GM19239 (cell line): ENCODE measurements around the gene FBXL12.
"Not testable (repeated sequence)": the region's sequence is repeated elsewhere in the genome, so short reads cannot be mapped to it uniquely, and the experiment has no call there.

Experiments used
- DNase-seq: peaks from one replicate; pipeline ENCODE4 v3.0.0; 2011; ENCODE audit warnings: low spot score; ENCODE audit not compliant: insufficient read length
- FAIRE-seq: peaks from 2 replicates; lab custom pipeline; 2011; peaks lifted over from hg19 to GRCh38; lab: Jason Lieb, UNC

FBXL12 gene

GRCh38 chr19:9797871-9798270 lies 21.0 kb downstream of the FBXL12 start:
- FAIRE-seq: no peak
- DNase-seq: no peak

GRCh38 chr19:9796113-9796773 lies 22.6 kb downstream of the FBXL12 start:
- FAIRE-seq (peak; percentile 99), DNase-seq (peak; percentile 60)

- DNase-seq: no peak
- FAIRE-seq: no peak
Observed at GRCh38 chr19:9793071-9793591, 25.7 kb downstream of the FBXL12 start.

GRCh38 chr19:9792206-9793070 lies 26.4 kb downstream of the FBXL12 start:
- no peak for FAIRE-seq

GRCh38 chr19:9791552-9792205 lies 27.2 kb downstream of the FBXL12 start:
- FAIRE-seq (peak; percentile 86), DNase-seq (peak; percentile 50)

More at GRCh38 chr19:9792206-9793070, 26.4 kb downstream of the FBXL12 start:
- DNase-seq: no peak

- not testable (repeated sequence) for FAIRE-seq, DNase-seq
Observed at GRCh38 chr19:9791073-9791367, 27.9 kb downstream of the FBXL12 start.

- FAIRE-seq: not testable (repeated sequence)
Observed at GRCh38 chr19:9789579-9789978, 29.3 kb downstream of the FBXL12 start.

GRCh38 chr19:9789066-9789465 lies 29.8 kb downstream of the FBXL12 start:
- DNase-seq (no peak), FAIRE-seq (no peak)

More at GRCh38 chr19:9789579-9789978, 29.3 kb downstream of the FBXL12 start:
- not testable (repeated sequence) for DNase-seq

GRCh38 chr19:9788604-9789003 lies 30.3 kb downstream of the FBXL12 start:
- not testable (repeated sequence) for DNase-seq, FAIRE-seq

GRCh38 chr19:9786819-9787218 lies 32.1 kb downstream of the FBXL12 start:
- FAIRE-seq (no peak), DNase-seq (no peak)

GRCh38 chr19:9786342-9786741 lies 32.5 kb downstream of the FBXL12 start:
- DNase-seq (no peak), FAIRE-seq (no peak)

- peak; percentile 57 for DNase-seq
- peak; percentile 79 for FAIRE-seq
Observed at GRCh38 chr19:9785367-9786331, 33.2 kb downstream of the FBXL12 start.

GRCh38 chr19:9784163-9784496 lies 34.7 kb downstream of the FBXL12 start:
- not testable (repeated sequence) for DNase-seq, FAIRE-seq

GRCh38 chr19:9782338-9782737 lies 36.5 kb downstream of the FBXL12 start:
- no peak for DNase-seq
- FAIRE-seq: no peak

GRCh38 chr19:9768175-9769112 lies 50.4 kb downstream of the FBXL12 start, which contains the start of gene ZNF846:
Gene ZNF846 (minus strand): TSS chr19:9768738. CDS start chr19:9764950, 3,788 bp downstream.
- FAIRE-seq: peak; percentile 99

More at GRCh38 chr19:9768175-9769112, 50.4 kb downstream of the FBXL12 start, which contains the start of gene ZNF846:
- peak; percentile 92 for DNase-seq
